K562 (cell line): ENCODE measurements around the gene PRKCB. TPM values are rescaled to one million over a fixed set of nuclear protein-coding genes. Genes with fewer than 3 reads are reported as not detected.
A peak's percentile ranks its signal among the peaks of the same experiment; 100 is the strongest.

ENCODE experiments used
- ATAC-seq: fragments of 200-7000 bp; cut with Tn5 transposase; 3 replicates; pipeline ENCODE4 v1.9.1; 2020; ENCODE audit warnings: moderate library complexity
- BruUV-seq: library from RNA; stranded (reverse); fragments of 400-500 nt; replicated peaks from 2 replicates; lab custom pipeline; 2021; lab: Mats Ljungman, UMichigan
- CTCF ChIA-PET: fragments of 300-600 bp; formaldehyde crosslinking; extraction: SDS; loops from one replicate; lab custom pipeline; 2021; ENCODE audit warnings: low intra/inter-chr PET ratio; lab: Yijun Ruan, JAX
- POLR2A ChIA-PET: fragments of 300-600, 350-650 bp; sonication (Branson Sonifier 250); formaldehyde crosslinking; extraction: SDS; loops from one replicate; lab custom pipeline; 2021; ENCODE audit warnings: antibody characterized with exemption, inconsistent platforms; lab: Yijun Ruan, JAX
- DNase-seq, 4 experiments: peaks; one replicate each; pipeline versions ENCODE4 v3.0.0 to v3.0.0-alpha.2; 2011 to 2018; ENCODE audit warnings: low spot score in 3 of 4, mixed read lengths in 3 of 4; ENCODE audit errors: extremely low read depth in 1 of 4
- FAIRE-seq: peaks from 2 replicates; lab custom pipeline; 2011; peaks lifted over from hg19 to GRCh38; lab: Jason Lieb, UNC
- H2AFZ ChIP-seq: 2 replicates; pipeline ENCODE4 v1.6.0; 2011; ENCODE audit warnings: low read depth, low read length, control low read depth, inconsistent platforms
- H3K27ac ChIP-seq: fragments of 200-600 bp; 3 replicates; pipeline ENCODE4 v1.8.0; 2011; ENCODE audit warnings: low read depth, mild to moderate bottlenecking, control low read depth, inconsistent platforms, low read length, moderate library complexity, mixed read lengths; ENCODE audit errors: extremely low read depth
- H3K27me3 ChIP-seq, 2 experiments: fragments of 300-600 bp in 1 of 2; 2 replicates in 1 of 2; 3 replicates in 1 of 2; pipeline versions ENCODE4 v1.6.0 to v1.8.0; 2011; ENCODE audit warnings: inconsistent platforms in 2 of 2, low read length in 2 of 2, mild to moderate bottlenecking in 1 of 2, mixed read lengths in 1 of 2, moderate library complexity in 1 of 2; ENCODE audit not compliant: control insufficient read depth in 2 of 2, insufficient read depth in 2 of 2
- H3K36me3 ChIP-seq: fragments of 300-600 bp; 3 replicates; pipeline ENCODE4 v1.8.0; 2011; ENCODE audit warnings: mild to moderate bottlenecking, low read length, inconsistent platforms; ENCODE audit not compliant: control insufficient read depth, insufficient read depth
- H3K4me1 ChIP-seq, 2 experiments: fragments of 200-600 bp in 1 of 2; replicated peaks in 1 of 2; 2 replicates in 1 of 2; 3 replicates in 1 of 2; pipeline versions ENCODE4 v1.5.1 to v1.8.0; 2011; ENCODE audit warnings: inconsistent platforms in 2 of 2, low read length in 2 of 2, mild to moderate bottlenecking in 1 of 2, mixed read lengths in 1 of 2, moderate library complexity in 1 of 2; ENCODE audit not compliant: control insufficient read depth in 2 of 2, insufficient read depth in 2 of 2
- H3K4me2 ChIP-seq: 2 replicates; pipeline ENCODE4 v1.6.1; 2011; ENCODE audit warnings: low read length, control low read depth, inconsistent platforms, mixed read lengths; ENCODE audit not compliant: insufficient read depth
- H3K4me3 ChIP-seq: fragments of 200-600 bp; sonication (generic), shearing (Covaris generic); 2 replicates; pipeline ENCODE4 v1.5.1; 2016; ENCODE audit warnings: control low read depth, inconsistent platforms
- H3K79me2 ChIP-seq: fragments of 200-600 bp; 3 replicates; pipeline ENCODE4 v1.8.0; 2011; ENCODE audit warnings: low read length, inconsistent platforms; ENCODE audit not compliant: control insufficient read depth, insufficient read depth
- H3K9ac ChIP-seq, 2 experiments: 2 replicates each; pipeline versions ENCODE4 v1.6.0 to v1.6.1; 2011; ENCODE audit warnings: low read depth in 2 of 2, low read length in 2 of 2, control low read depth in 1 of 2, inconsistent platforms in 1 of 2, mild to moderate bottlenecking in 1 of 2, mixed read lengths in 1 of 2; ENCODE audit not compliant: insufficient read depth in 1 of 2
- H3K9me1 ChIP-seq: one replicate; pipeline ENCODE4 v1.6.0; 2011; ENCODE audit warnings: inconsistent platforms, mild to moderate bottlenecking, low read length, moderate library complexity; ENCODE audit not compliant: control insufficient read depth, insufficient read depth
- H3K9me3 ChIP-seq: replicated peaks from 2 replicates; pipeline ENCODE4 v1.5.1; 2011; ENCODE audit warnings: low read depth, low read length, inconsistent platforms; ENCODE audit not compliant: control insufficient read depth, insufficient read depth
- H4K20me1 ChIP-seq: replicated peaks from 2 replicates; pipeline ENCODE4 v1.6.1; 2011; ENCODE audit warnings: low read length, inconsistent platforms, mixed read lengths; ENCODE audit not compliant: control insufficient read depth, insufficient read depth
- EHMT2 ChIP-seq: fragments of 450-650 bp; IDR thresholded peaks from 2 replicates; pipeline ENCODE4 v1.6.1; 2018; ENCODE audit warnings: antibody characterized with exemption
- HDAC1 ChIP-seq, 2 experiments: fragments of 450-650 bp; IDR thresholded peaks; 2 replicates each; pipeline ENCODE4 v1.6.1; 2016 to 2017; ENCODE audit warnings: inconsistent platforms in 1 of 2, mild to moderate bottlenecking in 1 of 2, moderate library complexity in 1 of 2
- HMGN3 ChIP-seq: IDR thresholded peaks from 2 replicates; pipeline ENCODE4 v1.6.1; 2011; ENCODE audit warnings: borderline replicate concordance, low read depth, mild to moderate bottlenecking, mixed read lengths, low read length; ENCODE audit not compliant: insufficient read length; ENCODE audit errors: extremely low read depth
- MCM3 ChIP-seq: fragments of 450-650 bp; IDR thresholded peaks from 2 replicates; pipeline ENCODE4 v1.6.1; 2016
- MIER1 ChIP-seq: fragments of 450-650 bp; IDR thresholded peaks from 2 replicates; pipeline ENCODE4 v1.6.1; 2016; ENCODE audit warnings: antibody characterized with exemption, mild to moderate bottlenecking, low read depth
- POLR2B ChIP-seq: fragments of 450-650 bp; IDR thresholded peaks from 2 replicates; pipeline ENCODE4 v1.6.1; 2018; ENCODE audit warnings: low read depth; ENCODE audit not compliant: partially characterized antibody
- SPI1 ChIP-seq: IDR thresholded peaks from 2 replicates; pipeline ENCODE4 v1.6.1; 2011; ENCODE audit warnings: low read depth, low read length, control low read depth, borderline replicate concordance
- WGBS: fragments of 100-300 bp; shearing (Covaris generic); methylation state at CpG from one replicate; pipeline ENCODE4 v1.1.6; 2016; ENCODE audit warnings: low coverage, mixed read lengths; ENCODE audit not compliant: insufficient coverage; ENCODE audit errors: missing lambda C conversion rate; 5-methylcytosine and 5-hydroxymethylcytosine counted together
- in situ Hi-C: fragments of 300-500 bp; cut with MboI; formaldehyde crosslinking; loops from 4 replicates; pipeline ENCODE4 v1.15.0; 2018; ENCODE audit warnings: inconsistent platforms, mixed read lengths
- intact Hi-C: fragments of 100-400 bp; cut with micrococcal nuclease; formaldehyde crosslinking; loops from 2 replicates; pipeline ENCODE4 v1.14.2; 2022
- polyA plus RNA-seq, 8 experiments: library from polyadenylated mRNA; depleted of rRNA in 4 of 8; stranded (reverse) in 5 of 8; unstranded in 3 of 8; fragments of >200 nt; fragmentation: Nextera tagmentation in 2 of 8; fragmentation: Illumina TruSeq in 1 of 8; extraction: Ambion mirVana in 2 of 8; extraction: Trizol in 1 of 8; gene quantifications; 2 replicates each; pipeline versions ENCODE4 v1.2.1 to v1.2.3, GENCODE V29; 2011 to 2014; ENCODE audit warnings: inconsistent platforms in 1 of 8, missing spikeins in 1 of 8
- total RNA-seq, 7 experiments: library from RNA; depleted of rRNA in 6 of 7; stranded (reverse); fragments of >200 nt in 6 of 7; fragmentation: Illumina TruSeq in 2 of 7; extraction: Trizol in 2 of 7; gene quantifications; 2 replicates each; pipeline versions ENCODE4 v1.2.1 to v1.2.3, GENCODE V29; 2011 to 2021; ENCODE audit warnings: low replicate concordance in 1 of 7
- TF ChIP-seq, protein P1 (sequence below), 2 experiments: fragments of 450-650 bp; formaldehyde crosslinking in 1 of 2; IDR thresholded peaks; 2 replicates each; pipeline versions ENCODE4 v1.4.0 to v1.6.1; 2014 to 2020; ENCODE audit warnings: mild to moderate bottlenecking in 2 of 2, borderline replicate concordance in 1 of 2, low read depth in 1 of 2
- TF ChIP-seq, protein P2 (sequence below): sonication (generic); formaldehyde crosslinking; IDR thresholded peaks from 2 replicates; pipeline ENCODE4 v1.8.0; 2022; ENCODE audit warnings: missing genetic modification reagents, mild to moderate bottlenecking, moderate library complexity, borderline replicate concordance
- TF ChIP-seq, protein P3 (sequence below): sonication (generic); formaldehyde crosslinking; IDR thresholded peaks from 2 replicates; pipeline ENCODE4 v1.8.0; 2022; ENCODE audit warnings: missing genetic modification reagents, mild to moderate bottlenecking, borderline replicate concordance

The PRKCB gene
- total and polyA plus RNA-seq, 9 of the 15 experiments (the other 6 are each of a cell fraction or from before 2014, with no cell fraction given) = 49.9 to 276 (median 148) TPM

DNA sequence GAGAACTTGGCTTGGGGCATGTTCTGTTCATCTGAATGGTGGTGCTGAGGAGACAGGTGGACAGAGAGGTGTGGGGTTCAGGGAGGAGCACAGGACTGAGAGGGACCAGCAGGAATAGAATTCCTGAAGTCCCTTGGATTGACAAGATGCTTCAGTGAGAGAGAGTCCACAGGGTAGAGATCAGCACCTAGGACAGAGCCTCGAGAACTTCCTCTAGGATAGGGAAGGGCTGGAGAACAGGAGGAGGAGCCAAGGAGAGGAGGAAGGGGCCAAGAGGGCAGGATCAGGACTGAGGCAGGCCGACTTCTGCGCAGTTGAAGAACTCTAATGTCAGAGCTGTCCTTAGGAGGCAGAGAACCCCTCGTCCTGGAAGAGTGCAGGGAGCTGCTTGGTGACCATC is 138.4 kb downstream of the PRKCB start:
- POLR2A ChIA-PET = interaction anchor here (0.5 to 0.7 kb wide), 2 partner anchors 21 to 187 kb away, joined by 3 read pairs; no protein-coding TSS in a partner anchor
- no peak for FAIRE-seq

More for the DNA sequence above, 138.4 kb downstream of the PRKCB start:
- H3K9ac ChIP-seq = no peak overlapping the region
- no peaks in the 10 kb centered on the region for H3K9me3 ChIP-seq
- H3K4me1 ChIP-seq = peaks cover 2 to 6% of the 10 kb centered on the region in 2 experiments; a peak in 2 of 5 replicates
- intact Hi-C loops (no loop called here), in situ Hi-C loops (no loop called here)
- H3K36me3 ChIP-seq = peaks cover 82% of the 10 kb centered on the region; the same call in 2 of the 3 replicates
- H3K9me1 ChIP-seq = peaks cover 8% of the 10 kb centered on the region
- no peak overlapping the region for H3K4me3 ChIP-seq
- CTCF ChIA-PET = no interaction called here
- WGBS = 83% methylated on average over 4 of the region's 4 CpGs
- no peaks in the 10 kb centered on the region for H3K27me3 ChIP-seq
- H3K79me2 ChIP-seq = peaks cover 94% of the 10 kb centered on the region
- no peak for DNase-seq
- ATAC-seq = peak; percentile 44
- TF ChIP-seq EHMT2 (peak; percentile 92), SPI1 (0 out of 2 replicates have a peak, but pooled peaks have one; percentile 1), HDAC1 (IDR thresholded peaks at IDR 0.05) (0 out of 4 replicates have a peak, but pooled peaks of 1 of the 2 experiments have one; percentile 10), POLR2B (peak; percentile 1), MIER1 (peak; percentile 82), HMGN3 (no peak), MCM3 (no peak)
- TF ChIP-seq, protein P1, sequence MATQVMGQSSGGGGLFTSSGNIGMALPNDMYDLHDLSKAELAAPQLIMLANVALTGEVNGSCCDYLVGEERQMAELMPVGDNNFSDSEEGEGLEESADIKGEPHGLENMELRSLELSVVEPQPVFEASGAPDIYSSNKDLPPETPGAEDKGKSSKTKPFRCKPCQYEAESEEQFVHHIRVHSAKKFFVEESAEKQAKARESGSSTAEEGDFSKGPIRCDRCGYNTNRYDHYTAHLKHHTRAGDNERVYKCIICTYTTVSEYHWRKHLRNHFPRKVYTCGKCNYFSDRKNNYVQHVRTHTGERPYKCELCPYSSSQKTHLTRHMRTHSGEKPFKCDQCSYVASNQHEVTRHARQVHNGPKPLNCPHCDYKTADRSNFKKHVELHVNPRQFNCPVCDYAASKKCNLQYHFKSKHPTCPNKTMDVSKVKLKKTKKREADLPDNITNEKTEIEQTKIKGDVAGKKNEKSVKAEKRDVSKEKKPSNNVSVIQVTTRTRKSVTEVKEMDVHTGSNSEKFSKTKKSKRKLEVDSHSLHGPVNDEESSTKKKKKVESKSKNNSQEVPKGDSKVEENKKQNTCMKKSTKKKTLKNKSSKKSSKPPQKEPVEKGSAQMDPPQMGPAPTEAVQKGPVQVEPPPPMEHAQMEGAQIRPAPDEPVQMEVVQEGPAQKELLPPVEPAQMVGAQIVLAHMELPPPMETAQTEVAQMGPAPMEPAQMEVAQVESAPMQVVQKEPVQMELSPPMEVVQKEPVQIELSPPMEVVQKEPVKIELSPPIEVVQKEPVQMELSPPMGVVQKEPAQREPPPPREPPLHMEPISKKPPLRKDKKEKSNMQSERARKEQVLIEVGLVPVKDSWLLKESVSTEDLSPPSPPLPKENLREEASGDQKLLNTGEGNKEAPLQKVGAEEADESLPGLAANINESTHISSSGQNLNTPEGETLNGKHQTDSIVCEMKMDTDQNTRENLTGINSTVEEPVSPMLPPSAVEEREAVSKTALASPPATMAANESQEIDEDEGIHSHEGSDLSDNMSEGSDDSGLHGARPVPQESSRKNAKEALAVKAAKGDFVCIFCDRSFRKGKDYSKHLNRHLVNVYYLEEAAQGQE (IDR thresholded peaks at IDR 0.05; ENCODE audit: borderline replicate concordance) = peak; percentile 96
- TF ChIP-seq, protein P1 (CRISPR knock-in tag; IDR thresholded peaks at IDR 0.05; ENCODE audit: low read depth) = peak; percentile 89
- TF ChIP-seq, protein P2, sequence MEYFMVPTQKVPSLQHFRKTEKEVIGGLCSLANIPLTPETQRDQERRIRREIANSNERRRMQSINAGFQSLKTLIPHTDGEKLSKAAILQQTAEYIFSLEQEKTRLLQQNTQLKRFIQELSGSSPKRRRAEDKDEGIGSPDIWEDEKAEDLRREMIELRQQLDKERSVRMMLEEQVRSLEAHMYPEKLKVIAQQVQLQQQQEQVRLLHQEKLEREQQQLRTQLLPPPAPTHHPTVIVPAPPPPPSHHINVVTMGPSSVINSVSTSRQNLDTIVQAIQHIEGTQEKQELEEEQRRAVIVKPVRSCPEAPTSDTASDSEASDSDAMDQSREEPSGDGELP (CRISPR knock-in tag) = no peak
- TF ChIP-seq, protein P3, sequence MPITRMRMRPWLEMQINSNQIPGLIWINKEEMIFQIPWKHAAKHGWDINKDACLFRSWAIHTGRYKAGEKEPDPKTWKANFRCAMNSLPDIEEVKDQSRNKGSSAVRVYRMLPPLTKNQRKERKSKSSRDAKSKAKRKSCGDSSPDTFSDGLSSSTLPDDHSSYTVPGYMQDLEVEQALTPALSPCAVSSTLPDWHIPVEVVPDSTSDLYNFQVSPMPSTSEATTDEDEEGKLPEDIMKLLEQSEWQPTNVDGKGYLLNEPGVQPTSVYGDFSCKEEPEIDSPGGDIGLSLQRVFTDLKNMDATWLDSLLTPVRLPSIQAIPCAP (CRISPR knock-in tag) = no peak
- no peak overlapping the region for H2AFZ ChIP-seq
- no peak overlapping the region for H3K27ac ChIP-seq
- no peak overlapping the region for H3K4me2 ChIP-seq
- H4K20me1 ChIP-seq = peaks cover 27% of the 10 kb centered on the region
- no TSS peak for BruUV-seq
